ELR (cell line): ENCODE measurements around the gene TRPM8.
"Not testable (repeated sequence)": the region's sequence is repeated elsewhere in the genome, so short reads cannot be mapped to it uniquely, and the experiment has no call there.

Experiments
- DNase-seq: peaks from one replicate; pipeline ENCODE4 v3.0.0-alpha.2; 2015; ENCODE audit warnings: low read depth

The TRPM8 gene

DNA sequence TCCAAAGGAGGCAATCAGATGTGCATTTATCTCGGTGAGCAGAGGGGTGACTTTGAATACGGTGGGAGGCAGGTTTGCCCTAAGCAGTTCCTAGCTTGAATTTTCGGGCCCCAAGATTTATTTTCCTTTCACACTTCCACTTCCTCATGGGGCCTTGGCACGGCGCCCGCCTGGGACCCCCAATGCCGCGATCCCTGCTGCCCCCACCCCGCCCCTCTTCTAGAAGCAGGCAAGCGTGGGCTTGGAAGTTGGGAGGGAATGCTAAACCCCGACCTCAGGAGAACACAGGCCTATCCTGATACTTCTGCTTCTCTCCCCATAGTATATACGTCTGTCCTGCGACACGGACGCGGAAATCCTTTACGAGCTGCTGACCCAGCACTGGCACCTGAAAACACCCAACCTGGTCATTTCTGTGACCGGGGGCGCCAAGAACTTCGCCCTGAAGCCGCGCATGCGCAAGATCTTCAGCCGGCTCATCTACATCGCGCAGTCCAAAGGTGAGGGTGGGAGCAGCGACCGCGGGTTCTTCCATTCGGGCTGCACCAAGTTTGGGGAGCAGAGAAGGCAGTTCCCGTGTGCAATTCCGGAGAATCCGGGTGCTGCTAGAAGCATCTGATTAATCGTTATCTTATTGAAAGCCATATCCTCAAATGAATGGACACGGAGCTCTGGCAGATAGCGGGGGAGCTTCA lies 21.6 kb downstream of the TRPM8 start:
- no peak for DNase-seq

DNA sequence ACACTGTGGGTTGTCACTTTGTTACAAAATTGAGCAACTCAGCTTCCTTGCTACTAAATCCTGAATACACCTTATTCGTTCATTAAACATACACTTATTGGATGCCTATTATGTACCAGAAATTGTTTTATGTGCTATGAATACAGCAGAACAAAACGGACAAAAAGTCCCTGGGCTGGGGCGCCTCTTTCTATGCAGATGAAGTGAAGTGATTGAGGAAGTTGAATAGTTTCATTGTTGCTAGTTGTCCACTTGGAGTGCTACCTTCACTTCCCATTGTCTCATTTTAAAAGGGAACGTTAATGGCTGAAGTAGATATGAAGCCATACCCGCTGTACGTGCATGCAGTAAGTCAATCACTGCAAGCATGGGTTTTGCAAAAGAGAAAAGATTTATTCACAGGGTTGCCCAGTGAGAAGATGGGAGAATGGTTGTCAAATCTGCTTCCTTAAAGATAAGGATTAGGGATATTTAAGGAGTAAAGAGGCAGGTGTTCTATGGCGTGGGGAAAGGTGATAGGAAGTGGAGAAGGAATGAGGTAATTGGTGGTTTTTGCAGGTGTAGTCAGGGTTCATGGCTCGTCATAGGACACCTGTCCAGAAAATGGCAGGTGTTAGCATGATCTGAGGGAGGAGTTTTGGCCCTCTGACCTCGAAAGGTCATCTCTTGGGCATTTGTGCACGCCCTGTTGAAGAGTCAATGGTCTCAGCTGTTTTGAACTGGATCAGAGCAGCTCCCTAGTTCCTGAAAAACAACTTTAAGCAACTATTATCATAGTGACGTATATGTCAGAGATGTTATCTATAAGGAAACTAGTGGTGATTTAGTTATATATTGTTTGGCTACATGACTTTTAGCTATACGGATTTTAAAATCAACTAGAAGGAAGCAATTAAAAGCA lies 23.5 kb downstream of the TRPM8 start:
- DNase-seq: no peak

DNA sequence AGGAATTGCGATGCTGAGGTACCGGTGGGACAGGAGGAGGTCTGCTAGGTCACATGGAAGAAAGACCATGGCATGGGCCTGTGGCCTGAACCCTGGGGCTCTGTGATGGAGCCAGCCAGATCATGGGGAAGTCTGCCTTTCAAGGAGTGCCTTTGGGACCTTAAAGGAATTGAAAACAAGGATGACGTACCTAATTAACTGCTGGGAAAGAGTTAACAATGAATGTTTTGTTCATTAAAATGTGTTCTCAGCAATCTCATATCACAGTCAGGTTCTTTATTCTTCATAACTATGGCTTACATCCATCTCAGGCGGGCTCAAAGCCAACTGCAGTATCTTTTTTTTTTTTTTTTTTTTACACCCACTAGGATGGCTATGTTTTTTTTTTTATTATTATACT lies 25.6 kb downstream of the TRPM8 start:
- no peak for DNase-seq

DNA sequence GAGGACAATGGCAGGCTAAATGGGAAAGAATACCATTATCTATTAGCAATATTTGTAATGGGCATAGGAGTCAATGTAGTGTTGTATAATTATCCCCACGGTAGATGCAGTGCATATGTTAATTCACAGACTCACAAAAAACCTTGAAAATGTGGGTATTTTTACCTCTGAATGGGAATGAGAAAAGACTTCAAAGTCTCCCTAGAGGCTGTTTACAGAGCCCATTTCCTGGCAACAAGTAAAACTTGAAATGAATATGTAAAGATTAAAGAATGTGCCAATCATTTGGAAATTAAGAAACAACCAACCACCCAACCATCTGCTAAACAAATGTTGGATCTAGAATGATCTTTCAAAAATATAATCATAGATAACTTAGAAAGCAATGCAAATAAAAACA lies 27.1 kb downstream of the TRPM8 start:
- no peak for DNase-seq

DNA sequence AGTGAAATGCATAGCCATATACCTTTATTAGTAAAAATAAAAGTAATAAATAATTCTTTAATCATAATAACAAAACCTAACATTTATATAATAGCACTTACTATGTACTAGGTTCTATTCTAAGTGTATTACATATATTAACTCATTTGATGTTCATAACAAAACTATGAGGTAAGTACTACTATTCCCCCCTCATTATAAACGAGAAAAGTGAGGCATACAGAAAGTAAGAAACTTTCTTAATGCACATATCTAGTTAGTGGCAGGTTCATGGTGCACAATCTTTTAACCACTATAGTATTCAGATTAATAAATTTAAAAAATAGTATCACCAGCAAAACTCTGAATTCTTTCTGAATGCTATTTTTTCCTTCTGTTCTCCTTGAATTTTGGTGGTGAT lies 27.5 kb downstream of the TRPM8 start:
- no peak for DNase-seq

- DNase-seq: no peak
Measured at GRCh38 chr2:233945146-233945545, 28.0 kb downstream of the TRPM8 start.

GRCh38 chr2:233950078-233950825 lies 33.1 kb downstream of the TRPM8 start:
- DNase-seq: no peak

- DNase-seq: no peak
Measured at GRCh38 chr2:233952335-233952734, 35.2 kb downstream of the TRPM8 start.

GRCh38 chr2:233953087-233953801 lies 36.1 kb downstream of the TRPM8 start:
- no peak for DNase-seq

DNA sequence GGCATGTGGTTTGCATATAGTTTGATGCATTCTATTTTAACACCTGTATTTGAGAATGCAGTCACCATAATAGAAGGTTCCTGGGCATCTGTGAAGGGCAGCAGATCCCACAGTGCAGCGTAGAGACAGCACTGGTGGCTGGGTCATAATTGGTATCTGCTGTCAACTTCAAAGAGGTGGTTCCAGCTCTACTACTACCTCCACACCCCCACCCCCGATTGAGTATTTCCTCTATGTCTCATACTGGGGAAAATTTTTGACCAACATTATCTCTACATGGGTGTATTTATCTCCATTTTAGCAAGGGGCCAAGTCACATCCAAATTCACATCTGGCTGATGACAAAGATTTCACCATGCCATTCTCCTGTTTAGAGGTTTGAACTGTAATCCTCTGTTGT lies 43.0 kb downstream of the TRPM8 start:
- DNase-seq: no peak

- DNase-seq: no peak
Measured at GRCh38 chr2:233961905-233962304, 44.7 kb downstream of the TRPM8 start.

- DNase-seq: peak; percentile 39
Measured at GRCh38 chr2:233964581-233964980, 47.4 kb downstream of the TRPM8 start.

DNA sequence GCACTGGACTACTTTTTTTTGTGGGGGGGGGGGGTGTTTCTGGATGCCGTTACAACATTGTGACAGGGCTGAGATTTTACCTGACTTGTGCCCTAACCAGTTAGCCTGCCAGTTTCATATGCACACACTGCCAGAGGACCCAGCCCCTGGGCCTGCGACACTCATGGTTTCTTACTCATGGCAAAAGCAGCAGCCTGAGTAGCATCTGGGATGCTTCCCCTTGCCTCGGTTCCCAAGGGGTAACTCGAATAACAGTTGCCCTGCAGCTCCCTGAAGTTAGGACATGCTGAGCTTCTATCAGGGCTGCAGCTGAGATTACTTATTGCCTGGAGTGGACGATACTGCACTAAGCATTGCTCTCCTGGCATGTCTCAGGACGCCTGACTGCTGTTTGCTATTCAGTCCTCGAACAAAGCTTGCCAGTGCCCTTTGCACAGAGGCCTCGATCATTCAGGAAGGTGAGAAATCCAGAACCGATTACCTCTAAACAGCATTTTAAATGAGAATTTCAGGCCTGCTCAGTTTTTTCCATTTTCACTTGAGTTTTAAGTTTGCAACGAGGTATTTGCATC lies 47.9 kb downstream of the TRPM8 start:
- no peak for DNase-seq

DNA sequence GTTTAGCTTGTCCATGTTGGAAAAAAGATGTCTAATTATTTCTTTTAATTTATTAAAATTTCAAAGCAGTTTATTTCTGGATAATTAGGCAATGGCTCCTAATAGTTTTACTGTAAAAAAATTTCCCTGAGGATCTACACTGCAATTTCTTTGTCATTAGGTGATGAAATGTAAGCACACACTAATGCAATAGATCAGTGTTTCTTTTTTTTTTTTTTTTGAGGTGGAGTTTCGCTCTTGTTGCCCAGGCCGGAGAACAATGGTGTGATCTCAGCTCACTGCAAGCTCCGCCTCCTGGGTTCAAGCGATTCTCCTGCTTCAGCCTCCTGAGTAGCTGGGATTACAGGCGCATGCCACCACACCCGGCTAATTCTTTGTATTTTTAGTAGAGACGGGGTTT lies 48.5 kb downstream of the TRPM8 start:
- DNase-seq: not testable (repeated sequence)

- no peak for DNase-seq
Measured at GRCh38 chr2:233966388-233966787, 49.2 kb downstream of the TRPM8 start.

GRCh38 chr2:233967164-233967563 lies 50.0 kb downstream of the TRPM8 start:
- no peak for DNase-seq

DNA sequence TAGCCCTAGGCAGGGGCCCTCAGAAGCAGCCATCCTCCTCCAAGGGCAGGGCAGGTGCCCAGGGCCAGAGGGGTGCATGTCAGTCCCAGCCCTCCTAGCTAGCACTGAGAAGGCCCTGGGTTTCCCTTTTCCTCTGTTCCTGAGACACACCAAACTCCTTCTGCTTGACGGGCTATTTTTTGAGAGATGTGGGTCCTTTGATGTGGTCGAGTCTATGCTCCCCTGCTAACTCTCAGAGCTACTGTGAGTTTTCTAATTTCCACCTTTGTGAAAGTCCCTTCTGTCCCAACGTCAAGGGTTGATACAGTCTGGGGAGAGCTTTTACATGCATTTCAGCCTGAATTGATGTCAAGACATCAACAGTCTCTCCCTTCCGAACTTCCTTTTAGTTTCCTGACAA lies 51.4 kb downstream of the TRPM8 start:
- no peak for DNase-seq

DNA sequence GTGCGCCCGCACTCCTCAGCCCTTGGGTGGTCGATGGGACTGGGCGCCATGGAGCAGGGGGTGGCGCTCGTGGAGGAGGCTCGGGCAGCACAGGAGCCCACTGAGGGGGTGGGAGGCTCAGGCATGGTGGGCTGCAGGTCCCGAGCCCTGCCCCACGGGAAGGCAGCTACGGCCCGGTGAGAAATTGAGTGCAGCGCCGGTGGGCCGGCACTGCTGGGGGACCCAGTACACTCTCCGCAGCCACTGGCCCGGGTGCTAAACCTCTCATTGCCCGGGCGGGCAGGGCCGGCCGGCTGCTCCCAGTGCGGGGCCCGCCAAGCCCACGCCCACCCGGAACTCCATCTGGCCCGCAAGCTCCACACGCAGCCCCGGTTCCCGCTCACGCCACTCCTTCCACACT lies 55.3 kb downstream of the TRPM8 start:
- not testable (repeated sequence) for DNase-seq

DNA sequence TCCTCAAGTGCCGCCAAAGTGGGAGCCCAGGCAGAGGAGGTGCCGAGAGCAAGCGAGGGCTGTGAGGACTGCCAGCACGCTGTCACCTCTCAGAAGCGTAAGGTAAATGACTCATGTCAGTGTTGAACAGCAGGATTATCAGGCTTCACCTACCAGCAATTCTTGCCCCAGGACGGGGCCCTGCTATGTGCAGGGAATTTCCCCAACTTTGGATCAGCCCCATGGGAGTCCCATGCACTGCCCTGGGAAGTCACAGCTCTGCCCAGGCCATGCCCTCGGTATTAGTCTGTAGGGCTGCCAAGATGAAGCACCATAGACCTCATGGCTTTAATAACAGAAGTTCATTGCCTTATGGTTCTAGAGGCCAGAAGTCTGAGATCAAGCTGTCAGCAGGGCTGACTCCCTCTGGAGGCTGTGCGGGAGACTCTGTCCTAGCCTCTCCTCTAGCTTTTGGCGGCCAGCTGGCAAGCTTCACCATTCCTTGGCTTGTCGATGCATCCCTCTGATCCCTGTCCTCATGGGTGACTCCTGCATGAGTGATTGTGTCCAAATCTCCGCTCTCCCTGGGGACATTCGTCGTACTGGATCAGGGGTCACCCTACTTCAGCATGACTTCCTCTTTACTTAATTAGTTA lies 55.9 kb downstream of the TRPM8 start:
- DNase-seq: no peak

GRCh38 chr2:233973786-233974185 lies 56.6 kb downstream of the TRPM8 start:
- no peak for DNase-seq

GRCh38 chr2:233974530-233975071 lies 57.4 kb downstream of the TRPM8 start:
- DNase-seq: peak; percentile 98
